AG04449 (cell line): Measurements from ENCODE around the gene SLC66A1.
"Not testable (repeated sequence)": the region's sequence is repeated elsewhere in the genome, so short reads cannot be mapped to it uniquely, and the experiment has no call there.

Experiments used
- CTCF ChIA-PET: fragments of 350-600 bp; formaldehyde crosslinking; extraction: SDS; loops from one replicate; lab custom pipeline; 2021; ENCODE audit warnings: antibody characterized with exemption; lab: Yijun Ruan, JAX
- POLR2A ChIA-PET: fragments of 400-600, 350-600 bp; formaldehyde crosslinking; extraction: SDS; loops from one replicate; lab custom pipeline; 2020; ENCODE audit warnings: antibody characterized with exemption, inconsistent platforms; lab: Yijun Ruan, JAX
- DNase-seq: peaks from one replicate; pipeline ENCODE4 v3.0.0-alpha.2; 2010; ENCODE audit warnings: low read depth, low spot score
- H3K4me3 ChIP-seq: 2 replicates; pipeline ENCODE4 v1.5.1; 2011; ENCODE audit warnings: low read depth, mild to moderate bottlenecking, control low read depth, low read length
- TF ChIP-seq, protein P1 (sequence below): IDR thresholded peaks from one replicate; pipeline ENCODE4 v1.5.1; 2011; ENCODE audit warnings: mild to moderate bottlenecking, moderate library complexity, low read length, control low read depth, inconsistent platforms; ENCODE audit not compliant: insufficient read depth; ENCODE audit errors: missing control alignments

SLC66A1 gene

GRCh38 chr1:19287436-19288185, 24.5 kb upstream of the SLC66A1 start:
- ChIA-PET CTCF (no interaction called here), POLR2A (no interaction called here)
- TF ChIP-seq, protein P1, sequence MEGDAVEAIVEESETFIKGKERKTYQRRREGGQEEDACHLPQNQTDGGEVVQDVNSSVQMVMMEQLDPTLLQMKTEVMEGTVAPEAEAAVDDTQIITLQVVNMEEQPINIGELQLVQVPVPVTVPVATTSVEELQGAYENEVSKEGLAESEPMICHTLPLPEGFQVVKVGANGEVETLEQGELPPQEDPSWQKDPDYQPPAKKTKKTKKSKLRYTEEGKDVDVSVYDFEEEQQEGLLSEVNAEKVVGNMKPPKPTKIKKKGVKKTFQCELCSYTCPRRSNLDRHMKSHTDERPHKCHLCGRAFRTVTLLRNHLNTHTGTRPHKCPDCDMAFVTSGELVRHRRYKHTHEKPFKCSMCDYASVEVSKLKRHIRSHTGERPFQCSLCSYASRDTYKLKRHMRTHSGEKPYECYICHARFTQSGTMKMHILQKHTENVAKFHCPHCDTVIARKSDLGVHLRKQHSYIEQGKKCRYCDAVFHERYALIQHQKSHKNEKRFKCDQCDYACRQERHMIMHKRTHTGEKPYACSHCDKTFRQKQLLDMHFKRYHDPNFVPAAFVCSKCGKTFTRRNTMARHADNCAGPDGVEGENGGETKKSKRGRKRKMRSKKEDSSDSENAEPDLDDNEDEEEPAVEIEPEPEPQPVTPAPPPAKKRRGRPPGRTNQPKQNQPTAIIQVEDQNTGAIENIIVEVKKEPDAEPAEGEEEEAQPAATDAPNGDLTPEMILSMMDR: no peak
- DNase-seq: no peak
- H3K4me3 ChIP-seq: no peak overlapping the region

- POLR2A ChIA-PET, CTCF ChIA-PET, DNase-seq: not testable (repeated sequence)
- peak within 1 kb of the TSS; percentile 45 for H3K4me3 ChIP-seq
These were observed 23.5 kb upstream of the SLC66A1 start, which contains the start of gene AKR7A3 for GRCh38 chr1:19288324-19289241. Gene AKR7A3, minus strand, starts transcription at chr1:19288770. Its CDS starts 61 bp downstream, at chr1:19288709.

DNA sequence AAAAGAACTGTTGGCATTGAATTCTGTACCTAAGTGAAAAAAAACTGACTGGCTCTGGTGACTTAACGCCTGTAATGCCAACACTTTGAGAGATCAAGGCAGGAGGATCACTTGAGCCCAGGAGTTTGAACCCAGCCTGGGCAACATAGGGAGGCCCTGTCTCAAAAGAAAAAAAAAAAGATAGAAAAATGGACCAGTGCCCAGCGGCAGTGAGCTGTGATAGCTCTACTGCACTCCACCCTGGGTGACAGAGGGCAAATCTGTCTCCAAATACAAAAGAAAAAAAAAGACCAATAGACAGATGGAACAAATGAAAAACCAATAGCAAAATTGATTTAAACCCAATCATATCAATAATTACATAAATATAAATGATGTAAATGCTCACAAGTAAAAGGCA, 22.9 kb upstream of the SLC66A1 start:
- no peak overlapping the region for H3K4me3 ChIP-seq
- POLR2A ChIA-PET: no interaction called here
- CTCF ChIA-PET: no interaction called here
- TF ChIP-seq, protein P1: no peak
- DNase-seq: no peak

GRCh38 chr1:19294638-19295037, 17.5 kb upstream of the SLC66A1 start:
- DNase-seq: no peak
- TF ChIP-seq, protein P1: no peak
- POLR2A ChIA-PET: no interaction called here
- CTCF ChIA-PET: no interaction called here
- H3K4me3 ChIP-seq: no peak overlapping the region

GRCh38 chr1:19300211-19300610, 11.9 kb upstream of the SLC66A1 start:
- no peak for DNase-seq
- TF ChIP-seq, protein P1: no peak
- no peak overlapping the region for H3K4me3 ChIP-seq
- ChIA-PET CTCF (no interaction called here), POLR2A (no interaction called here)

- POLR2A ChIA-PET, CTCF ChIA-PET, H3K4me3 ChIP-seq, DNase-seq: not testable (repeated sequence)
These were observed 8.0 kb upstream of the SLC66A1 start for GRCh38 chr1:19304081-19304480.

DNA sequence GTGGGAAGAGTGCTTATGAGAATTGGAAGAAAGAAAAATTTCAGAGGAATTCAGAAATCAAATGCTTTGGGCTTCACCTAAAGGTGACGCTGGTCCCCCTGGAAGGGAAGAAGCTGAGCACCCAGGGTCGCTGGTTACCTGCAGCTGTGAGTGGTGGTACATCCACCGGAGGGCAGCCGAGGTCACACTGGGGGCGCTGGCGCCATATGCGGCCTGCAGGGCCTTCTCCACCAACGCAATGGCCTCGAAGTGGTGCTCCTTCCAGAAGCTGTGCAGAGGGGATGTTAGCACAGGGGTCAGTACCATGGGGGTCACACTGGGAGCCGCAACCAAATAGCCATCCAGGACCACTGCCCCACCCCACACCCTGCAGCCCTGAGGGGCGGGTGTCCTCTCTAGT, 6.2 kb upstream of the SLC66A1 start:
- DNase-seq: no peak
- TF ChIP-seq, protein P1: no peak
- POLR2A ChIA-PET: no interaction called here
- no peak overlapping the region for H3K4me3 ChIP-seq
- CTCF ChIA-PET: interaction anchor here (1.1 kb wide), 1 partner anchor 10 kb away, joined by 3 read pairs; no protein-coding TSS in a partner anchor
